ENCODE measurements around the gene CRYGN.
A peak's percentile ranks its signal among the peaks of the same experiment; 100 is the strongest.

Gene CRYGN

GRCh38 chr7:151405056-151405455 is 34.9 kb downstream of the CRYGN start:
- H3K36me3 ChIP-seq (ENCODE audit: insufficient read depth, low read length): peaks cover 6% of the 10 kb centered on the region; the same call in 1 of the 2 replicates
- TF ChIP-seq CTCF (IDR thresholded peaks at IDR 0.05; ENCODE audit: borderline replicate concordance, extremely low read depth, low read length, poor library complexity, severe bottlenecking): no peak
- TF ChIP-seq EZH2 (IDR thresholded peaks at IDR 0.05; ENCODE audit: borderline replicate concordance, low read depth, low read length, severe bottlenecking): no peak
- H3K4me2 ChIP-seq (ENCODE audit: insufficient read depth, low read length): peak overlapping the region; percentile 45
- H3K27ac ChIP-seq (ENCODE audit: low read length): peak overlapping the region; percentile 88
- peak overlapping the region; percentile 46 for H3K9ac ChIP-seq (ENCODE audit: low read depth, low read length)
- peaks cover 31% of the 10 kb centered on the region for H3K79me2 ChIP-seq (ENCODE audit: insufficient read depth, low read length)
- ATAC-seq (ENCODE audit: insufficient read depth, low read depth) (no peak), DNase-seq (no peak)
- no peak overlapping the region for H2AFZ ChIP-seq (ENCODE audit: low read depth, low read length)
- no peaks in the 10 kb centered on the region for H4K20me1 ChIP-seq (ENCODE audit: insufficient read depth, low read length)
- H3K9me3 ChIP-seq (ENCODE audit: insufficient read depth, low read length, severe bottlenecking): no peaks in the 10 kb centered on the region
- H3K27me3 ChIP-seq (ENCODE audit: insufficient read depth, low read length, poor library complexity): peaks cover 3% of the 10 kb centered on the region
- peaks cover 72% of the 10 kb centered on the region for H3K4me1 ChIP-seq (ENCODE audit: insufficient read depth, low read length)
- H3K4me3 ChIP-seq (ENCODE audit: low read depth in 1 of 2, low read length in 2 of 2): peak overlapping the region in 1 of 2 experiments; percentile 18; a peak in 1 of 4 replicates

GRCh38 chr7:151404216-151405011 is 35.5 kb downstream of the CRYGN start:
- H3K27me3 ChIP-seq (ENCODE audit: insufficient read depth, low read length, poor library complexity): no peaks in the 10 kb centered on the region
- ATAC-seq (ENCODE audit: insufficient read depth, low read depth) (peak; percentile 48), DNase-seq (peak; percentile 66)
- H3K4me1 ChIP-seq (ENCODE audit: insufficient read depth, low read length): peaks cover 71% of the 10 kb centered on the region
- H3K36me3 ChIP-seq (ENCODE audit: insufficient read depth, low read length): peaks cover 11% of the 10 kb centered on the region; the same call in 1 of the 2 replicates
- H3K9ac ChIP-seq (ENCODE audit: low read depth, low read length): peak overlapping the region; percentile 46
- H2AFZ ChIP-seq (ENCODE audit: low read depth, low read length): no peak overlapping the region
- H3K4me2 ChIP-seq (ENCODE audit: insufficient read depth, low read length): peak overlapping the region; percentile 48
- peak overlapping the region in 1 of 2 experiments; percentile 18; a peak in 1 of 4 replicates for H3K4me3 ChIP-seq (ENCODE audit: low read depth in 1 of 2, low read length in 2 of 2)
- no peaks in the 10 kb centered on the region for H3K9me3 ChIP-seq (ENCODE audit: insufficient read depth, low read length, severe bottlenecking)
- TF ChIP-seq EZH2 (IDR thresholded peaks at IDR 0.05; ENCODE audit: borderline replicate concordance, low read depth, low read length, severe bottlenecking): no peak
- TF ChIP-seq CTCF (IDR thresholded peaks at IDR 0.05; ENCODE audit: borderline replicate concordance, extremely low read depth, low read length, poor library complexity, severe bottlenecking): no peak
- H4K20me1 ChIP-seq (ENCODE audit: insufficient read depth, low read length): no peaks in the 10 kb centered on the region
- H3K79me2 ChIP-seq (ENCODE audit: insufficient read depth, low read length): peaks cover 28% of the 10 kb centered on the region
- H3K27ac ChIP-seq (ENCODE audit: low read length): peak overlapping the region; percentile 88

GRCh38 chr7:151403764-151404163 is 36.2 kb downstream of the CRYGN start:
- peak overlapping the region in 1 of 2 experiments; percentile 15; a peak in 1 of 4 replicates for H3K4me3 ChIP-seq (ENCODE audit: low read depth in 1 of 2, low read length in 2 of 2)
- peaks cover 67% of the 10 kb centered on the region for H3K4me1 ChIP-seq (ENCODE audit: insufficient read depth, low read length)
- H4K20me1 ChIP-seq (ENCODE audit: insufficient read depth, low read length): no peaks in the 10 kb centered on the region
- DNase-seq (peak; percentile 31), ATAC-seq (ENCODE audit: insufficient read depth, low read depth) (peak; percentile 20; the same call in 2 of the 3 replicates)
- no peak for TF ChIP-seq EZH2 (IDR thresholded peaks at IDR 0.05; ENCODE audit: borderline replicate concordance, low read depth, low read length, severe bottlenecking)
- no peak for TF ChIP-seq CTCF (IDR thresholded peaks at IDR 0.05; ENCODE audit: borderline replicate concordance, extremely low read depth, low read length, poor library complexity, severe bottlenecking)
- peaks cover 22% of the 10 kb centered on the region for H3K79me2 ChIP-seq (ENCODE audit: insufficient read depth, low read length)
- peak overlapping the region; percentile 88 for H3K27ac ChIP-seq (ENCODE audit: low read length)
- H3K9me3 ChIP-seq (ENCODE audit: insufficient read depth, low read length, severe bottlenecking): no peaks in the 10 kb centered on the region
- peak overlapping the region; percentile 48 for H3K4me2 ChIP-seq (ENCODE audit: insufficient read depth, low read length)
- H3K27me3 ChIP-seq (ENCODE audit: insufficient read depth, low read length, poor library complexity): no peaks in the 10 kb centered on the region
- peaks cover 14% of the 10 kb centered on the region for H3K36me3 ChIP-seq (ENCODE audit: insufficient read depth, low read length)
- H3K9ac ChIP-seq (ENCODE audit: low read depth, low read length): peak overlapping the region; percentile 46
- 0 out of 2 replicates have a peak overlapping the region, but pooled peaks have one; percentile 11 for H2AFZ ChIP-seq (ENCODE audit: low read depth, low read length)

Measured in DND-41 (cell line).